ENCODE measurements around the gene PPP4R2.

The PPP4R2 gene, protein sequence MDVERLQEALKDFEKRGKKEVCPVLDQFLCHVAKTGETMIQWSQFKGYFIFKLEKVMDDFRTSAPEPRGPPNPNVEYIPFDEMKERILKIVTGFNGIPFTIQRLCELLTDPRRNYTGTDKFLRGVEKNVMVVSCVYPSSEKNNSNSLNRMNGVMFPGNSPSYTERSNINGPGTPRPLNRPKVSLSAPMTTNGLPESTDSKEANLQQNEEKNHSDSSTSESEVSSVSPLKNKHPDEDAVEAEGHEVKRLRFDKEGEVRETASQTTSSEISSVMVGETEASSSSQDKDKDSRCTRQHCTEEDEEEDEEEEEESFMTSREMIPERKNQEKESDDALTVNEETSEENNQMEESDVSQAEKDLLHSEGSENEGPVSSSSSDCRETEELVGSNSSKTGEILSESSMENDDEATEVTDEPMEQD

DNA sequence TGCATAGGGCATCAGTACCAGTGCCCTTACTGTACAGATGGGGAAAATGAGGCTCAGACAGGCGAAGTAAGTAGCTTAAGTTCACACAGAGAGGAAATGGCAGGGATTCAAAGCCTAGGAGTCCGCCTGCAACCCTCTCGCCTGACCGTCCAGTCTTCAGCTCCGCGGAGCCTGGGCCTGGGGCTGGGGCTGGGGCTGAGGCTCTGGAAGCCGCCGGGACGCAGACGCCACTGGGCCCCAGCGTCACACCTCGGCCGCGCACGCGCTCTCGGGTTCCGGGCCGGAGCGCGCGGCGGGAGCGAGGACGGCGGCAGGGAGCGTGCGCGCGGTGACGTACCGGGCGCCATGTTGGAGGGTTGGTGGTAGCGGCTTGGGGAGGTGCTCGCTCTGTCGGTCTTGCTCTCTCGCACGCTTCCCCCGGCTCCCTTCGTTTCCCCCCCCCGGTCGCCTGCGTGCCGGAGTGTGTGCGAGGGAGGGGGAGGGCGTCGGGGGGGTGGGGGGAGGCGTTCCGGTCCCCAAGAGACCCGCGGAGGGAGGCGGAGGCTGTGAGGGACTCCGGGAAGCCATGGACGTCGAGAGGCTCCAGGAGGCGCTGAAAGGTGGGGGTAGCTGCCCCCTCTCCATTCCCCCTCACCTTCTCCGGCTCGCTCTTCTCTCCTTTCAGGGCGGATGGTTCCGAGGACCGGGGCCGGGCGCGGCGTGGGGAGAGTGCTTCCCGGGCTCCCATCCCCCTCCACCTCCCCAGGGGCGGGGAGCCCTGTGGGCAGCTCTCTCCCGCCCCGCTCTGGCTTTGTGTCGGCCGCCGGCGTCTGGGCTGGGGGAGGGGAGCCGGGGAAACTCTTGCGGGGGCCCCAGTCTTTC is at the start of gene PPP4R2:
PPP4R2 (plus strand) TSS at position 339 of the 861 bp plus-strand sequence; CDS start at position 566, 227 bp downstream.
- DNase-seq = peak; percentile 92

DNA sequence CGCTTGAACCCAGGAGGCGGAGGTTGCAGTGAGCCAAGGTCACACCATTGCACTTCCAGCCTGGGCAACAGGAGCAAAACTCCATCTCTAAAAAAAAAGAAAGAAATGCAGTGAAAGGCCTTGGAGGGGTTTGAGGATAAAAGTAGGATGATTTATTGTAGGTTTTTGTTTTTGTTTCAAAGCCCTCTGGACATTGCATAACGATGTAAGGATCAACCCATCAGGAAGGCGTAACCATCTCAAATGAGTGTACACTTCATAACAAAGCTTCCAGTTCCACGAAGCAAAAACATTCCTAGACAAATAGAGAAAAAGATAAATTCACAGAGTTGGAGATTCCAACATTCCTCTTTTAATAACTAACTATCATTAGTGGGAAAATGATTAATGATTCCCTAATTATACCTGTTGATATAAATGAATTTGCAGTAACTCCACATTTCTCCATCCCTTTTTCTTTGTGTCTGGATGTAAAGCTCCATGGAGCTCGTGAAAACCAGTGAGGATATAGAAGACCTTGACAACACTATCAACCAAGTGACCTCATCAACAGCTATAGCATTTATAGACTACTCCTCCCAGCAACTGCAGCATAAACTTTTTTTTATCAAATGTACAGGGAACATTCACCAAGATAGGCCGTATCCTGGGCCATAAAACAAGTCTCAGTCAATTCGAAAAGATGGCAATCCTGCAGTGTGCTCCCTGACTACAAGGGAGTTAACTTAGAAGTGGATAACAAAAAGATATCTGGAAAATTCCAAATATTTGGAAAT is 48.7 kb upstream of the PPP4R2 start:
- no peak for DNase-seq

DNA sequence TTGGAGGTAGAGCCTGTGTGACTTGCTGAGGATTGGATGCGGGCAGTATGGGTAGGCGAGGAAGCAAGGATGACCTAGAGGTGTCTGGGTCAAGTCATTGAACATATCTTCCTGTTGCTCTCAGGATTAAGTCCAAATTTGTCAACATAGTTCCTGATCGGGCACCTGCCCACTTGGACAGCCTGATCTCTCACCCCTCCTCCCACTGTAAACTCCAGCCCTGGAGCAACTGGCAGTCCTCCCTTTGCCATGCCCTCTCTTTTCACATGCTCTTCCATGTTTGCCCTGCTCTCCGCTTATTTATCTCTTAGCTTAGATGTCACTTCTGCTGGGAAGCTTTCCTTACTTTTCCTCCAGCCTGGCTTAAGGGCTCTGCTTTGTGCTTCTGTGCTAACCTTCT is 47.6 kb upstream of the PPP4R2 start:
- no peak for DNase-seq

DNA sequence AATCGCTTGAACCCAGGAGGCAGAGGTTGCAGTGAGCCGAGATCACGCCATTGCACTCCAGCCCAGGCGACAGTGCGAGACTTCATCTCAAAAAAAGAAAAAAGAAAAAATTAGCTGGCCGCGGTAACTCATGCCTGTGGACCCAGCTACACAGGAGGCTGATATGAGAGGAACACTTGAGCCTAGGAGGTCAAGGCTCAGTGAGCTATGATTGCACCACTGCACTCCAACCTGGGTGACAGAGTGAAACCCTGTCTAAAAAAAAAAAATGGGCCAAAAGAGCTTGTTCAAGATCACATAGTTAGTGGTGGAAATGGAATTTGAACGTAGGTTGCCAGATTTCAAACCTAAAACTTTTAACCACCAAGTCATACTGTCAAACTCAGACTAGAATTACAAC is 46.2 kb upstream of the PPP4R2 start:
- no peak for DNase-seq

DNA sequence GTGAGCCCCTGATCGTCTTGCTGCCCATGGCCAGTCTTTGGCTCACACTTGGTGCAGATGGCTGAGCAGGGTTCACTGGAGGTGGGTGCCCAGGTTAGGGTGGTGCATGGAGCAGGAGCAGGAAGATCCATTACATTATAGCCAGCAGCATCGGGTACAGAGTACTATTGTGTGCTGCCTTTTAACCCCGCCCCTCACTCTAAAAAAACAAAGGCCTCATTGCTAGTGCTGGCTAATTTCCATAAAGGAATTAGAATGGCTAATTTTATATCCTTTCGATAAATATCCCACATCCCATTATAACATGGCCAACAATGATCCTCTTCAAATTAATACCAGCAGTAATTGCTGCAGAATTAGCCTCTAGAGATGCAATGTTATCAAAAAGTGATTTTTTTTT is 45.8 kb upstream of the PPP4R2 start:
- no peak for DNase-seq

DNA sequence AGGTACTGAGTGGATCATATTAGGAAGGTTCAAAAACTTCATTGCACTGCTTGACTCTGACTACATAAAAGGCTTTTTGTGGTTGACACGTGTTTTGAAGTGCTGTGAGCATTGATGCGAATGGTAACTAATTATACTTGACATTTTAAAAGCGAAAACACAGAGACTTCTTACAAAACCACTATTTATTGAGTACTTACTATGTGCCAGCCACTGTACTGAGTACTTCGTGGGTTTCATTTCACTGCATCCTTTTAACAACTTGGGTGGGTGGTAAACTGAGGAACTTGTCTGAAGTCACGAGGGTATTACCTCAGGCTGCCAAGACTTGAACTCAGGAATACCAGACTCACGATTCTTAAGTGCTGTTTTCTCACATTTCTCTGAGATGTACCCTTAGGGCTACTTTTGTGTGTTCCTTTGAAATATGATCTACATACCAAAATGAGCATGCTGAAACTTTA is 45.3 kb upstream of the PPP4R2 start:
- no peak for DNase-seq

DNA sequence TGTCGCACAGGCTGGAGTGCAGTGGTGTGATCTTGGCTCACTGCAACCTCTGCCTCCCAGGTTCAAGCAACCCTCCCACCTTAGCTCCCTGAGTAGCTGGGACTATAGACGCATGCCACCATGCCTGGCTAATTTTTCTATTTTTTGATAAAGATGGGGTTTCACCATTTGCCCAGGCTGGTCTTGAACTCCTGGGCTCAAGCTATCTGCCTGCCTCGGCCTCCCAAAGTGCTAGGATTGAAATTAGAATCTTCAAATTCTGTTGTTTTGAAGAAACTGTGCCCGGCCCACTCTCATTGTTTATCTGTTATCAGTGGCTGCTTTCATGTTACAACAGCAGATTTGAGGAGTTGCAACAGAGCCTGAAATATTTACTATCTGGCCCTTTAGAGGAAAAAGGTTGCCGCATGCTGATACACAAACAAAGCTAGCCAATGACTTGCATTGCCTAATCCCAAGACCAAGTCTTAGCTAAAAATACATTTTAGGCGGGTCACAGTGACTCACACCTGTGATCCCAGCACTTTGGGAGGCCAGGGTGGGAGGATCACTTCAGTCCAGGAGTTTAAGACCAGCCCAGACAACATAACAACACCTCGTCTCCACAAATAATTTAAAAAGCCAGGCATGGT is 43.2 kb upstream of the PPP4R2 start:
- DNase-seq = no peak

DNA sequence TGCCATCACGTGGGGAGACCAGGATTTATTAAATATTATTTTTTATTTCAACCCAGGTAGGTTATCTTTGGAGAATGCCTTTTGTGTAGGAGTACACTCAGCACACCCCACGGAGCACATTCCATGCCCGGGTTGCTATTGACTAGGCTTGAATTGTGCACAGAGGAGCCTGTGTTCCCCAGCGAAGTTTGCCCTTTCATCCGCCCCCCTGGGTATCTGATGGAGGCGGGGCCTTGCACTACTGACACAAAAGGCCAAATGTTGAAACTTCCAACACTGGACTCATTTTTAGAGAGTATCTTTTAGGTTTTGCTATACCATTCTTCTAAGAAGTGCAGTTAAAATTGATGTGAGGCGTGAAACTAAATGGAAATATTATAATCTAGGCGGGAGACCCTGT is 39.3 kb upstream of the PPP4R2 start:
- no peak for DNase-seq

DNA sequence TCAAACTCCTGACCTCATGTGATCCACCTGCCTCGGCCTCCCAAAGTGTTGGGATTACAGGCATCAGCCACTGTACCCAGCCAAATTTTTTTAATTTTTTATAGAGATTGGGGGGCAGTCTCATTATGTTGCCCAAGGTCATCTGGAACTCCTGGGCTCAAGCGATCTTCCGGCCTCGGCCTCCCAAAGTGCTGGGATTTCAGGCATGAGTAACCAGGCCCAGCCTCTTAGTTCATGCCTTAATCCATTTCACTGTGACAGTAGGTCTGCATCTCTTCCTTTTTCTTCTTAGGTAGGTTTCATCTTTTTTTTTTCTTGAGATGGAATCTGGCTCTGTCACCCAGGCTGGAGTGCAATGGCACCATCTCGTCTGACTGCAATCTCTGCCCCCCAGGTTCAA is 37.3 kb upstream of the PPP4R2 start:
- DNase-seq = no peak

DNA sequence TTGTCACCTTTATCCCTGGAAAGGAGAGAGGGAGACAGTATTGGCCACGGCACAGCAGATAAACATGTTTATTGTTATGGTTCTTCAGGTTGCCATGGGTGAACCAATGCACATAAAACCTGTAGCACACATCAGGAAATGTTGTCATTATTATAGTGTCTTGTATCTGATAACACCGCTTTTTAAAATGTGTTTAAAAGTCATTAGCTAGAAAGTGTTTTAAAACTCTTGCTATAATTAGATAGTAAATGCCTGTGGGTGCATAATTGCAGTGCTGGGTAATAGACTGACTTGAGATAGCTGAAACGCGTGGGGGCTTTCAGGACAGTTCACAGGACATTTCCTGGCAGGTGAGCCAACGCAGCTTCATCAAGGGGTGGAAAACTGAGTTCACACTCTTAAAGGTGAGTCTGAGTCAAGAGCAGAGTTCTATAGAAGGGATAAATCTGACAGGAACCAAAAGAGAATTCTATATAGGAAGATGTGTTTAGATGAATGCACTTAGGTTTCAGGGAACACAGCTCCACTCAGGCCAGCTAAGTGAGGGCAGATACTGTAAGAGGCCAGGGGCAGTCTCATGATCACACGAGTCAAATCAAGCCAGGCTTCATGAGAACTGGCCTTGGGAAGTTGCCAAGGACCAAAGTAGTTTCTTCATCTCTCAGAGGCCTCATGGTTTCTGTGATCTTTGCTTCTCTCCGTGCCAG is 35.6 kb upstream of the PPP4R2 start:
- no peak for DNase-seq

DNA sequence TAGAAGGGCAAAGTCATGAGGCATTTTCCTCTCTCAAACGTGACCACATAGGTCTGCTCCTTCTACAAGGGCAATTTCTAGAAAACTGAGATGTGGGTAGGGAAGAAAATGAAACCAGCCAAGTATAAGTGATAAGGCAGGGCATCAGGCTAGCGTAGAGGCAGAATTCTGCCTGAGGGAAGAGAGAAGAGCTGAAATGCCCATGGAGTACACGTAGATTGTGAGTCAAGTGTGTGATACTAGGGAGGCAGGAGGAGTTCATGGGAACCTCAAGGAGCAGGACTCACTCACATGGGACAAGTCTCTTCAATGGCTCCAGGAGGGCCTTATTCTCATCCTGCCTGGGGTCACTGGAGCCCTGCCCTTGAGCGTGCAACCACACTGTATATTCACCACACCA is 34.9 kb upstream of the PPP4R2 start:
- no peak for DNase-seq

DNA sequence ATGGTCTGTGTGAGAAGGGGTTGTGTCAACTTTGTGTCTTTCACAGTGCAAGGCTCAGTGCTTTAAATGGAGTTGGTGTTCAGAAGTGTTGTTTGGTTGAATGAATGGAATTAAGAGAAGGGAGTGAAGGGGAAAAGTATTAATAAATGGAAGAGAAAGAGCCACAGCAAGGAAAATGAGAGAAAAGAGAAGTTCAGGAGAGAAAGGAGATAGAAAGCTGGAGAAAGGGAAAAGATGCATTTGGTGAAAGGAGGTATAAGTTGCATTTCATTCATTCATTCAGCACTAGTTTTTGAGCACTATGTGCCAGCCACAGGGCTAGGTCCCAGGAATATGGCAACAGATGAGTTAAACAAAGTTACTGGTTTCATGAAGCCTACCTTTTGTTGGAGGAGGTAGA is 34.3 kb upstream of the PPP4R2 start:
- no peak for DNase-seq

DNA sequence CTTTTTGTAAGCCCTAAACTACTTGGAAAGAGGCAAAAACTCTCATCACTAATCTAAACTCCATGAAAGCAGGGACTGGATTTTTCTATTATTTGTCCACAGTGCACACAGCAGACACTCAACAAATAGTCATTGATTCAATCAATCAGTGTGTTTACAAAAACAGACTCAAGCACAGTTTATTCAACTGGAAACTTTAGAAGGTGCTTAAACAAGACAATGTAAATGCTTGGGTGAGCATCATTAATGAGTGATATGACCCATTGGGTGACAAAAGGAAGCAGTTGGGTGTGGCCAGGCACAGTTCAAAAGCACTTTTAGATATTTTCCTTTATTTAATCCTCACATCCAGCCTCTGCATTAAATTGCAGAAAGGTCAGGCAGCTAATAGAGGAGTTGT is 32.0 kb upstream of the PPP4R2 start:
- DNase-seq = no peak

DNA sequence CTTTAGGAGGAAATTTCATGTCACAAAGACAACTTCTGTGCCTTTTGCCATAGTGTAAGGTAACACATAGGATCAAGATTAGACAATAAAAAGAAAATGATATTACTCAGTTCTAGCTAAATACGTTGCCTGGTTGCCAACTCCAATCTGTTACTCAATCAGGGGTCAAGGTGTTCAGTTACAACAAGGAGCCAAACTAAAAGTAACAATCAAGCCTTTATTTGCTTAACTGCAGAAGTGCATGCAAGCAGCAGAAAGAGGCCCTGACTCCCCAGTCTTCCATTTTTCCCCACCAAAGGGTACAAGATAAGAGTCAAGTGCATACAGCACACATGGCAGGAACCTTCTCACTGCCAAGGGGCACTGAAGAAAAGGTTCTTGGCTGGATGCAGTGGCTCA is 28.3 kb upstream of the PPP4R2 start:
- DNase-seq = no peak

DNA sequence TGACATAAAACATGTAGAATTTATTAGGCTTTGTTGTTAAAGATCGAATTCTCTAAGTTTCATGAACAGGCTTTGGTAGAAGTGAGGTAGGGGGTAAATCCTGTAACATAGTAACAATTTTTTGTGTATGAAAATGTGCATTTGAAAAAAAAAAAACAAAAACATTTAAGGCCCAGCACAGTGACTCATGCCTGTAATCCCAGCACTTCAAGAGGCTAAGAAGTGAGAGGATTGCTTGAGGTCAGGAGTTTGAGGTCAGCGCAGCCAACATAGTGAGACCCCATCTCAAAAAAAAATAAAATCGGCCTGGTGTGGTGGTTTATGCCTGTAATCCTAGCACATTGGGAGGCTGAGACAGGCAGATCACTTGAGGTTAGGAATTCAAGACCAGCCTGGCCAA is 26.8 kb upstream of the PPP4R2 start:
- no peak for DNase-seq

DNA sequence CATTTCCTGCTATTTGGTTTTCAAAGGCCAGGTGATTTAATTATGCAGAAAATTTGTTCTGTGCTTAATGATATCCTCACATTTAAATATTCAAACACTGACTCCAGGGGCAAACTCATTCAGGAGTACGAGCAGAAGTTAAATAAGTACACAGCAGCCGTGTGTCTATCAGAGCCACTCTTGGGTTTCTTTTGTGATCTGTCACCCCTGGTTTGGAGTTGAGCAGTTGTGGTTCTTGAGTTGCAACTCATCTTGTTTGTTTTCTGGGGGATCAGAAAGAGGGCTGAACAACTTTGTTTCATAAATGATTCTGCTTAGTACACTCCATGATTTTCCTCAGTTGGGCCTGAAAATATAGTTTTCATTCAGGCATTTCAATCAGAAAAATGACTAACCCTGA is 25.7 kb upstream of the PPP4R2 start:
- no peak for DNase-seq

DNA sequence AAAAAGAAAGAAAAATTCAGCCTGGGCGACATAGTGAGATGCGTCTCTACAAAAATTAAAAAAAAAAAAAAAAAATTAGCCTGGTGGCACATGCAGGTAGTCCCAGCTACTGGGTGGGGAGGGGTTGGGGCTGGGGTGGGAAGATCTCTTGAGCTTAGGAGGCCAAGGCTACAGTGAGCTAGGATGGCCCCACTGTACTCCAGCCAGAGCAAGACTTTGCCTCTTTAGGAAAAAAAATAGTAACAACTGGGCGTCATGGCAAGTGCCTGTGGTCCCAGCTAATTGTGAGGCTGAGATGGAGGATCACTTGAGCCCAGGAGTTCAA is 23.9 kb upstream of the PPP4R2 start:
- no peak for DNase-seq

DNA sequence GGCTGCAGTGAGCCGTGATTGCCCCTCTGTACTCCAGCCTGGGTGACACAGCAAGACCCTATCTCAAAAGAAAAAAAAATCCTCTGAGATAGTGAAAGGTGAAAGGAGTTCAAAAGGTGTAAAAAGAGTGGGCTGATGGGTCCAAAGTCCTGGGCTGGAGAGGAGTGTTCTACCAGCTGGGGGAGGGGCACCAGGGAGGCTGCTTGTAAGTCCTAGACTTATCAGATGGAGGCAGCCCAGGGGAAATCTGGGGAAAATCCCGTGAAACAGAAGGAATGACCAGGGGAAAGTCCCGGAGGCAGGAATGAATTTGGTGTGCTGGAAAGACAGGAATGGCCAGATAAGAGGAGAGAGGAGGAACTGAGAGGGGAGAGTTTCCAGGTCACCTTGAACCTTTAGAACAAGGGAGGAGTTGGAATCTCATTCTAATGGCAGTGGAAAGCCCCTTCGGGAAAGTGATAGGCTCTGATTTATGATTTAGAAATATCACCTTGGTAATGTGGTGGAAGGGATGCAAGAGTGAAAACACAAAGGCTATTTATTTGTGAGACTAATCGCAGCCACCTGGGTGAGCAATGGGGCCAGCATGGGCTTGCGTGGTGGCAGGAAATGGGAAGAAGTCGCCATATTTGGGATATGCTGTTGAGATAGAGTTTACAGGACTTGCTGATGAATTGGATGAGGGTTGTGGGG is 23.4 kb upstream of the PPP4R2 start:
- no peak for DNase-seq

DNA sequence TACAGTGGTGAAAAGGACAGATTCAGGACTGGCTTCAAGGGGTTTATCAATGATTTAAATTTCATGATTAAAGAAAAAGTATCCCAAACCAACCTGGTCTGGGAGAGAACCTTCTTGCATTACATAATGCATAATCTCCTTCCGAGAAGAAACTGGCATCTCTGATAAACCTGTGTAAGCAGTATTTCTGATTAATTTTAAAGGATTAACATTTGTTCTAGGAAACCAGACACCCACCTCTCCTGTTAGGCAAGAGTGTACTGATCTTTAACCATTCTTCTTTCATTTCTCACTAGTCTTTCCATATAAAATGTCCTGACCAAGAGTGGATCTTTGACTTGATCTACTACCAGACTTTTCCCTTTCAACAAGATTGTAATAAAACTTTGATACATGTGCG is 22.8 kb upstream of the PPP4R2 start:
- no peak for DNase-seq

DNA sequence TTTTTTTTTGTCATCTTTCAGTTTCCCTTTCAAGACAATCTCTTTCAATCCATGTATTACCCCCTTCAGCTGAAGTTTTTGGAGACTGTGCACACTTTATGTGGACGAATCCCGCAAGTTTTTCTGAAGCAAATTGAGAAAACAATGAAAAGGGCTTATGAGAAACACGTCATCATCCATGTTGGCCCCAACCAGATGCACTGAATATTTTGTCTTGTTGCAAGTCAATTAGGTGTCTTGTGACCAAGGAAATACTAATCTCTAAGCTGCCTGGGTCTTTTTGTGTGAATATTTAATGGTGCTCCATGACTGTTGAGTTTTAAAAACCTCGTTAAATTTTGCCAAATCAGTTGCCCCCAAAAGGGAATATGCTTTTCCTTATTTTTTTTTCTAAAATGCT is 21.7 kb upstream of the PPP4R2 start:
- DNase-seq = no peak

DNA sequence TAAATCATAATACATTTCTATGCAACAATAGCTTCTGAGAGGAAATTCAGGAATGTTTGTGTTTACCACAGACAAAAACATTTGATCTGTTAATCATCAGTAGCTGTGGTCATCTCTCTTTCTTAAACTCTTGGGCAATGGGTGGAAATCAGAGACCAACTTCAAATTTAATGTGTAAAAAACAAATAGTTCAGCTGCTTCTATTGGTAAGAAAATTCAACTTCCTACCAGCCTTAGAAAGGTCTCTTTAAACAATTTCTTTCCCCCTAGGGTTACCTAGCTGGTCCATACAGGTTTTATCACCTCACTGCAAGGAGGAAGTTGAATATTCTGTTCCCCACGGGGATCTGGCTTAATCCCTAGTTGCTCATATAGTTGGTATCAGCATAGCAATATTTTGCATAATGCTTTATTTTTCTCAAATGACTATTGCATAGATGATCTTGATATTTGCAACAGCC is 20.3 kb upstream of the PPP4R2 start:
- DNase-seq = no peak
